HK-2 (cell line): ENCODE measurements around the gene STOM.

Experiments used
- DNase-seq: peaks from one replicate; pipeline ENCODE4 v3.0.0-alpha.2; 2018; ENCODE audit not compliant: unreplicated experiment

Gene STOM

GRCh38 chr9:121371495-121372061 is 1.5 kb upstream of the STOM start:
- DNase-seq = no peak

GRCh38 chr9:121368745-121369144 is 1.3 kb downstream of the STOM start:
- no peak for DNase-seq

DNA sequence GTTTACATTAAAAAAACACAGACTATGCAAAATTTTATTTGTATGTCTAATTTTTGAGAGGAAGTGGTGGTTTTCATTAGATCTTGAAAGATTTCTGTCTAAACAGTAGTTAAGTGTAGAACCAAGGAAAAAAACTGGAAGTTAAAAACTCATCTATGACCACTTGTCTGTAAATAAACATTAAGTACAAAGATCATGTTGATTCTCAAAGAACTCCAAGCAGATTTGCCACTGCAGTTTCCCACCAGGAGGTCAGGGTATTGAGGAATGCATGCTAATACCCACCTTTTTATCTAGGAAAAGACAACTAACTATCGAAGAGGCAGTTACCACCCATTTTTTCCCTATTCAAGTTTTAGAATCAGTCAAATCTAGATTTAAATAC is 1.9 kb downstream of the STOM start:
- no peak for DNase-seq

- no peak for DNase-seq
These were observed 2.5 kb downstream of the STOM start for GRCh38 chr9:121367306-121368137.

DNA sequence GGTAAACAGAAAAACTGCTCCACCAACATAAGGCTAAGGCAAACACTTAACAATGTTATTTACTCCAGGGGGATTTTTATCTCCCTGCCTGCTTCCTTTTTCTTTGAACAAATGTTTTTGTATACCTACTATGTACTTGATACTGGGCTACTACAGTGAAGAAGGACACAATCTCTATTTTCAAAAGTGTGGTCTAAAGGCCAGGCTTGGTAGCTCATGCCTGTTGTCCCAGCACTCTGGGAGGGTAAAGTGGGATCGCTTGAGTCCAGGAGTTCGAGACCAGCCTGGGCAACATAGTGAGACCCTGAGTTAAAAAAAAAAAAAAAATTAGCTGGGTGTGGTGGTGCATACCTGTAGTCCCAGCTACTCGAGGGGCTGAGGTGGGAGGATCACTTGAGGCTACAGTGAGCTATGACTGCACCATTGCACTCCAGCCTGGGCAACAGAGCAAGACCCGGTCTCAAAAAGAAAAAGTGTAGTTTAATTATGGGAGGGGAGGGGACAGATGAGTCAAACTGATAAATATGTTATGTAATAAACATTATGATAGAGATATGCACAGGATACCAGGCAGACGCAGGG is 3.3 kb downstream of the STOM start:
- no peak for DNase-seq

- no peak for DNase-seq
These were observed 4.5 kb downstream of the STOM start for GRCh38 chr9:121365564-121365963.

GRCh38 chr9:121364886-121365285 is 5.2 kb downstream of the STOM start:
- no peak for DNase-seq

- no peak for DNase-seq
These were observed 6.0 kb downstream of the STOM start for GRCh38 chr9:121364077-121364476.

DNA sequence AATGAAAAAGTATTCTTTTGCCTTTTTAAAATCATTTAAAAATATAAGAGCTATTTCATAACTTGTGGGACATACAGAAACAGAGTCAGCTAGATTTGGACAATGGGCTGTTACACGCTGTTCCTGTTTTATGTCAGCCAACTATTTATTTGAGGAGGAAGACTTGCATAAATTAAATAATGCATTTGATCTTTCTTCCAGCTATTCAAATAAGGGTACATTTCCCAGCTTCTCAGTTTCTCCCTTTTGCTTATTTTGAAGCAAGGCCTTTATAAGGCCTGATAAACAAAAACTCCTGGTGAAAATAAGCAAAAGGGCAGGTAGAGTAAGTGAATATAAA is 6.5 kb downstream of the STOM start:
- no peak for DNase-seq

DNA sequence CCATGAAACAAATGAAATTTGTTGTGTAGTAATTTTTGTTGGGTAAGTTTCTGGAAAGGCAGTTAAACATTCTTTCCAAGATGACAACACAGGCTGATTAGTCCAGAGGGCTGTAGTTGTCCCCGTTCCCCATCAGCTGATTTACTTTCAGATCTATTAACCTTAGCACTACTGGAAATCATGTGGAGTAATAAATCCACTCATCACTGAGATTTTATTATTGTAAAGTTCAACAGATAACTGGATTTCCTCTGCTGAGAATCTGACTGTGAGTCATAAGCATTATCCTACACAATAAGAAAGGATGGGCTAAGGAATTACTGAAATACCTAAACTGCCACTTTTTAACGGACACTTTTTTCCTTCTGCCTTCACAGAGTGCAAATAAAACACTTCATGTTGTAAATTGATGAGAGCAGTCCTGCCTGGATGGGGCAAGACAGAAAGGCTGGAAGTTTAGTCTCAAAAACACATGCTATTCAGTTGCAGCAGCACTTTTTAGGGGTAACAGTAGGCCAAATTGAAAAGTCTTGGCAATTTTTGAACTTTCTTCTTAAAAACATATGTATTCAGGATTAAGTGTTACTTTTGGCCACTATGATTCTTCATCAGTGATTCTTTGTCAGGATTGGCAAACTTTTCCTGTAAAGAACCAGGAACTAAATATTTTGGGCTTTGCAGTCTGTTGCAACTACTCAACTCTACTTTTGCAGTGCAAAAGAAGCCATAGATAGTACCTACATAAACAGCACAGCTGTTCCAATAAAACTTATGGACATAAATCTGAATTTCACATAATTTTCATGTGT is 7.0 kb downstream of the STOM start:
- no peak for DNase-seq

DNA sequence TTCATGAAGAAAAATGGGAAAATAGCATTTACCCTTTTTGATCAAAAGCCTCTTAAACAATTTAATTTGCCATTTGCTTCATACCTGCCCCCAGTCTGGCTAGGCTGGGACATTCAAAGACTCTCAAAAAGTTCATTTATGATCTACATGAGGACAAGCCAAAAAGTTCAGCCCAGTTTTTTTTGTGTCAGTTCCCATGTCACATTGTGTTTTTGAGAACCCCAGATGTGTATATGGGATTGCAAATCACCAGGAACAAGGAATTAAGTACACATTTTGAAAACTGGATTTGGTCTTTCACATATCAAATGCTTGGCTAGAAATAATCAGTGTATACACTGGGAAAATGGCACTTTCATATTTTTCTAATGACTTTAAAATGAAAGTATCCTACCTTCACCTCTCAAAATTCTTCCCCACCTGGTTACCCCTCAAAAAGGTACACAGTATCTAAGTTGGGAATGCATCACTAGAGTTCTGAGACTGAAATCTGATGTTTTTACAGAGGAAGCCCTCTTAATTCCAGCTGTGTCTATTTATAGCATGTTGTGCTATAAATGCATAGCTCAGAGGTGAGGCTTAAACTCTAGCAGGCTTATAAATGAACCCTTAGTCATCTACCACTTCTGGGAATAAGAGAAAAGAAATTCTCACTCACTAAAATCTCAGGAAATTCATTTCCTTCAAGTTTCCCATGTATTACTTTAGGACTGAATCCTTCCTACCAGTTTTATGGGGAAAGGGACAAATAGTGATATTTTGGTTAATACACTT is 9.3 kb downstream of the STOM start:
- no peak for DNase-seq

GRCh38 chr9:121359351-121360294 is 10.4 kb downstream of the STOM start:
- DNase-seq = no peak

DNA sequence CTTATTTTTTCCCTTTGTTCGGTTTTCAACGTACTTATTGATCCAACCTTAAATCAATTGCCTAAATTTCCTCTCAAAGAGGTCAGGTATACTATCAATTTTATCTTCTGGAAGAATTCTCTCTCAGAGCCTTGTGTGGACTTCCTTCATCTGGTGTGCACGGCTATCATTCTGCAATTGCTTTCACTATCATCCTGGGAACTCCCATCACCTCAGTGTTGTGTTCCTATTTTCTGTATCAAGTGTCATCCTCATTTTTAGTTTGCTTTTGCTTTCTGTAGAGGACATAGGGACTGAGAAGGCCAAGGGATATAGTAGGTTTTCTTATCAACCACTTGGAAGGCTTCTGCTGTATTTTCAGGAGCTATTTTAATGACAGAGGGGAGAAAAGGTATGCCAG is 11.3 kb downstream of the STOM start:
- no peak for DNase-seq

- no peak for DNase-seq
These were observed 13.0 kb downstream of the STOM start for GRCh38 chr9:121357011-121357410.

- DNase-seq = no peak
These were observed 15.3 kb downstream of the STOM start for GRCh38 chr9:121354762-121355161.

DNA sequence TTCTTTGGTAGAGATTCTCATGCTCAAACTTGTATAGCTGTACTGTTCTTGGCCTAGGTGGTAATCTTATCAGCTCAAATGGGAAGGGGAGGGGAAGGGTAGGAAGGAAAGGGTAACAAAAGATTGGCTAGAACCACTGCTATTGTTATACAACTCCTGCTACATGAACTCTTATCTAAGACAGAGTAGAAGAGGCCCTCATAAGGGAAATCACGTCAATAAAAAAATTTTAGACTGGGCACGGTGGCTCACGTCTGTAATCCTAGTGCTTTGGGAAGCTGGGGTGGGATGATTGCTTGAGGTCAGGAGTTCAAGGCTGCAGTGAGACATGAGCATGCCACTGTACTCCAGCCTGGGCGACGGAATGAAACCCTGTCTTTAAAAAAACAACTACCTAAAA is 15.9 kb downstream of the STOM start:
- DNase-seq = no peak

DNA sequence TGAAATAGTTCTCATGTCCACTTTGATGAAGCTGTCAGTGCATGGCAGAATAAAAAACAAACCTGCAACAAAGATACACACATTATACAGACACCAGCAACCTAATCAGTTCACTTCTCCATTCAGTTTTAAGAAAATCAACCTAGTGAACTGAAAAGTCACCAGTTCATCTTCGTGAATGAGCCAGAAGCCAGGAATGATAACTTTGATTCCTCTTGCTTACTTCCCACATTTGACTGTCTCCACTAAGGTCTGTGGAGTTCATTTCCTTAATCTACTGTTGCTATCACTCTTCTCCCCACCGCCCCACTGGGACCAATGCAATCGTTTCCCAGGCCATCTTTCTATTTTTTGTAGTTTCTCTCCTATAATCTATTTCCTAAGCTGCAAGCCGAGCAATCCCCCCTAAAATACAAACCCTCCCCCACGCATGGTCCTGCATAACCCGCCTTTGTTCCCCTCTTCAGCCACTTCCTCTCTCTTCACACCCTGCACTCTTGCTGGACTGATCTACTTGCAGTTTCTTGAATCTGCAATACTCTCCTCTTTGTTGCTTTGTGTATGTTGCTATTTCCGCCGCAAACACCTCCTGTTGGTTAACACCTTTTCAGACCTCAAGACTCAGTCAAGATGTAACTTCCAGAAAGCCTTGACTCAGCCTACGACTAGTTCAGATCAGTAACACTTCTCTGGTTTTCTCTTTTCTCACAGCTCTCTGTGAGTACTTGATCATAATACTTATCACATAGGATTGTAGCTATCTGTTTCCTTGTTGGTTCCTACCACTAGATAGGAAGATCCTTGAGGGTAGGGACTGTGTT is 16.6 kb downstream of the STOM start:
- DNase-seq = no peak

DNA sequence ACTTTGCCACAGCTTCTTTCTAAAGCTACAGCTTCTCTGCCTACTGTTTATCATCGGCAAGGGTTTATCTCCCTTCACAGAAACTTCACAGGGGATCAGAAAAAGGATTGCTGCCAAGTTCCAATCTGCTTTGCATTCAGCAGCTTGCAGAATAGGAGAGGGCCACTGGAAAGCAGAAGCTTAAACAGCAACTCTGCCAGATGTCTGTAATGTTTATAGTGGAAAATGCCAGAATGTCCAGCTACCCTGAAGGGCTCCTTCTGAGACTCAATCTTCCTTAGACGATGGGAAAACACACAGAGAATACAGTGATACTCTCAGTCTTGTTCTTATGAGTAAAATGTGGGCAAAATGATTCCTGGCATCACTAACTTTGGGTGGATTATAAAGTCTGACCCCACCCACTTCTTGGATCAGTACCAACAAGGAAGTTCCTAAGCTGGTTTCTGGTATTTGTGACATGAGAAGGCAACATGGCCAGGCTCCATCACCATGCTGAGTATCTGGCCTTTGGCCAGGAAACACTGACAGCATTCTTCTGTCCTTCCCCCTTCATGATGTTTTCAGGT is 19.0 kb downstream of the STOM start:
- peak; percentile 28 for DNase-seq

DNA sequence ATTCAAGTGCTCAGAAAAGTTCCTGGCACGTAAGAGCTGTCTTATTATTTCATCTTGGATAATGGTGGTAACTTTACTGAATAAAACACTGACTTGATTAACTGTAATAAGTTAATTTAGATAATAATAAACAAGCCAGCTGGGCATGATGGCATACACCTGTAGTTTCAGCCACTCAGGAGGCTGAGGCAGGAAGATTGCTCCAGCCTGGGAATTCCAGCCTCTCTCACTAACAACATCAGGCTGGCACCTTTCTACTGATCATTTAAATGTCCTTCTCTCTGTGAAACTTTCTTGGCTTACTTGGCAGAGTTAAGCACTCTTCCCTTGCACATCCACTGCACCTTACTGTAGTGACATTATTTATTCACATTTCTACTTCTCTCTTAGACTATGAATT is 20.0 kb downstream of the STOM start:
- DNase-seq = no peak
